HepG2 (cell line): ENCODE data around the gene RPUSD4. TPM values are rescaled to one million over a fixed set of nuclear protein-coding genes. Genes with fewer than 3 reads are reported as not detected.

Experiments used
- ATAC-seq: fragments of 200-7000 bp; cut with Tn5 transposase; 3 replicates; pipeline ENCODE4 v1.9.1; 2020; ENCODE audit warnings: mild to moderate bottlenecking, moderate library complexity
- BruUV-seq: library from RNA; stranded (reverse); fragments of 400-500 nt; replicated peaks from 2 replicates; lab custom pipeline; 2021; lab: Mats Ljungman, UMichigan
- CTCF ChIA-PET: fragments of 300-600 bp; formaldehyde crosslinking; extraction: SDS; loops from one replicate; lab custom pipeline; 2021; ENCODE audit warnings: low total read pairs, inconsistent platforms, low intra/inter-chr PET ratio; lab: Yijun Ruan, JAX
- POLR2A ChIA-PET: fragments of 350-600 bp; sonication (Branson Sonifier 250); formaldehyde crosslinking; loops from one replicate; lab custom pipeline; 2020; ENCODE audit warnings: antibody characterized with exemption, inconsistent platforms; lab: Yijun Ruan, JAX
- DNase-seq: peaks from one replicate; pipeline ENCODE4 v3.0.0-alpha.2; 2015; ENCODE audit warnings: low spot score
- FAIRE-seq: peaks from 3 replicates; lab custom pipeline; 2011; peaks lifted over from hg19 to GRCh38; lab: Jason Lieb, UNC
- H2AFZ ChIP-seq: one replicate; pipeline ENCODE4 v1.6.1; 2011; ENCODE audit warnings: low read length, inconsistent platforms
- H3K27ac ChIP-seq: fragments of 300-600 bp; 3 replicates; pipeline ENCODE4 v1.8.0; 2011; ENCODE audit warnings: mixed run types, mild to moderate bottlenecking, mixed read lengths, low read length, inconsistent platforms; ENCODE audit not compliant: insufficient read depth; ENCODE audit errors: extremely low read length
- H3K27me3 ChIP-seq, 2 experiments: fragments of 200-600 bp in 1 of 2; 2 replicates in 1 of 2; 3 replicates in 1 of 2; pipeline versions ENCODE4 v1.6.0 to v1.8.0; 2011; ENCODE audit warnings: low read length in 2 of 2, mild to moderate bottlenecking in 2 of 2, moderate library complexity in 2 of 2, inconsistent platforms in 1 of 2; ENCODE audit not compliant: insufficient read depth in 2 of 2, control insufficient read depth in 1 of 2
- H3K36me3 ChIP-seq, 2 experiments: fragments of 200-600 bp in 1 of 2; replicated peaks in 1 of 2; 2 replicates in 1 of 2; 3 replicates in 1 of 2; pipeline versions ENCODE4 v1.5.1 to v1.8.0; 2011; ENCODE audit warnings: low read length in 2 of 2, inconsistent platforms in 1 of 2; ENCODE audit not compliant: insufficient read depth in 2 of 2, control insufficient read depth in 1 of 2
- H3K4me1 ChIP-seq: 2 replicates; pipeline ENCODE4 v1.5.1; 2012; ENCODE audit warnings: low read length, inconsistent platforms; ENCODE audit not compliant: insufficient read depth
- H3K4me2 ChIP-seq: 2 replicates; pipeline ENCODE4 v1.6.0; 2011; ENCODE audit warnings: low read depth, low read length, inconsistent platforms
- H3K4me3 ChIP-seq, 3 experiments: fragments of 200-600 bp in 1 of 3; sonication (generic), shearing (Covaris generic) in 1 of 3; replicated peaks in 1 of 3; 2 replicates each; pipeline ENCODE4 v1.5.1; 2011 to 2016; ENCODE audit warnings: low read length in 3 of 3, inconsistent platforms in 2 of 3, low read depth in 2 of 3, mild to moderate bottlenecking in 2 of 3, control low read depth in 1 of 3, mixed read lengths in 1 of 3; ENCODE audit not compliant: insufficient read depth in 1 of 3
- H3K79me2 ChIP-seq: one replicate; pipeline ENCODE4 v1.6.1; 2011; ENCODE audit warnings: low read length, inconsistent platforms; ENCODE audit not compliant: insufficient read depth
- H3K9ac ChIP-seq: 2 replicates; pipeline ENCODE4 v1.6.0; 2011; ENCODE audit warnings: mild to moderate bottlenecking, low read depth, low read length, inconsistent platforms; ENCODE audit not compliant: insufficient read depth
- H3K9me3 ChIP-seq: 2 replicates; pipeline ENCODE4 v1.5.1; 2012; ENCODE audit warnings: mild to moderate bottlenecking, low read length
- H4K20me1 ChIP-seq: 2 replicates; pipeline ENCODE4 v1.6.0; 2011; ENCODE audit warnings: inconsistent platforms, mild to moderate bottlenecking, low read length, moderate library complexity; ENCODE audit not compliant: insufficient read depth
- ADNP ChIP-seq: sonication (generic); formaldehyde crosslinking; IDR thresholded peaks from 2 replicates; pipeline ENCODE4 v1.4.0; 2020; ENCODE audit warnings: missing genetic modification reagents
- BRF2 ChIP-seq: sonication (generic); formaldehyde crosslinking; IDR thresholded peaks from 2 replicates; pipeline ENCODE4 v1.8.1; 2022; ENCODE audit warnings: mild to moderate bottlenecking, missing genetic modification reagents
- CREB3 ChIP-seq: sonication (generic); formaldehyde crosslinking; IDR thresholded peaks from 2 replicates; pipeline ENCODE4 v1.5.0; 2020; ENCODE audit warnings: missing genetic modification reagents
- EEA1 ChIP-seq: sonication (generic); formaldehyde crosslinking; IDR thresholded peaks from 2 replicates; pipeline ENCODE4 v1.5.1; 2020; ENCODE audit warnings: mild to moderate bottlenecking, missing genetic modification reagents, borderline replicate concordance
- GABPB1 ChIP-seq: IDR thresholded peaks from 2 replicates; pipeline ENCODE4 v1.6.1; 2016; ENCODE audit warnings: mild to moderate bottlenecking, missing genetic modification reagents, moderate library complexity, missing compliant biosample characterization
- HOXA3 ChIP-seq: sonication (generic); formaldehyde crosslinking; IDR thresholded peaks from 2 replicates; pipeline ENCODE4 v1.5.0; 2020; ENCODE audit warnings: missing genetic modification reagents
- ISX ChIP-seq: sonication (generic); formaldehyde crosslinking; conservative IDR thresholded peaks from 2 replicates; pipeline ENCODE4 v1.5.0; 2020; ENCODE audit warnings: missing genetic modification reagents
- LCORL ChIP-seq, 2 experiments: fragments of 450-650 bp in 1 of 2; sonication (generic) in 1 of 2; formaldehyde crosslinking in 1 of 2; IDR thresholded peaks; 2 replicates each; pipeline versions ENCODE4 v1.5.0 to v1.6.1; 2017 to 2020; ENCODE audit warnings: antibody characterized with exemption in 1 of 2, missing genetic modification reagents in 1 of 2
- MYPOP ChIP-seq: sonication (generic); formaldehyde crosslinking; IDR thresholded peaks from 2 replicates; pipeline ENCODE4 v1.8.1; 2023; ENCODE audit warnings: mild to moderate bottlenecking, moderate library complexity, missing genetic modification reagents
- PATZ1 ChIP-seq: sonication (generic); formaldehyde crosslinking; IDR thresholded peaks from 2 replicates; pipeline ENCODE4 v1.4.0; 2020; ENCODE audit warnings: missing genetic modification reagents
- PHF21A ChIP-seq: sonication (generic); formaldehyde crosslinking; IDR thresholded peaks from 2 replicates; pipeline ENCODE4 v1.5.0; 2020; ENCODE audit warnings: mild to moderate bottlenecking, missing genetic modification reagents
- PTBP1 ChIP-seq: fragments of 200-400 bp; formaldehyde crosslinking; IDR thresholded peaks from 2 replicates; pipeline ENCODE4 v1.6.1; 2018; ENCODE audit warnings: low read length, low read depth; ENCODE audit not compliant: poor library complexity, severe bottlenecking
- SPEN ChIP-seq: sonication (generic); formaldehyde crosslinking; IDR thresholded peaks from 2 replicates; pipeline ENCODE4 v1.5.1; 2020; ENCODE audit warnings: low read depth, mild to moderate bottlenecking, missing genetic modification reagents
- TBX2 ChIP-seq: sonication (generic); formaldehyde crosslinking; IDR thresholded peaks from 2 replicates; pipeline ENCODE4 v1.5.0; 2020; ENCODE audit warnings: missing genetic modification reagents, mild to moderate bottlenecking, borderline replicate concordance
- ZNF30 ChIP-seq: sonication (generic); formaldehyde crosslinking; IDR thresholded peaks from 2 replicates; pipeline ENCODE4 v1.5.0; 2020; ENCODE audit warnings: mild to moderate bottlenecking, missing genetic modification reagents
- ZNF44 ChIP-seq: sonication (generic); formaldehyde crosslinking; IDR thresholded peaks from 2 replicates; pipeline ENCODE4 v1.5.1; 2020; ENCODE audit warnings: mild to moderate bottlenecking, missing genetic modification reagents
- ZSCAN22 ChIP-seq: sonication (generic); formaldehyde crosslinking; IDR thresholded peaks from 2 replicates; pipeline ENCODE4 v1.4.0; 2020; ENCODE audit warnings: mild to moderate bottlenecking, missing genetic modification reagents
- WGBS: methylation state at CpG from one replicate; pipeline ENCODE4 v1.1.6; 2017; ENCODE audit warnings: low lambda C conversion rate; 5-methylcytosine and 5-hydroxymethylcytosine counted together
- in situ Hi-C: cut with HindIII; loops from 2 replicates; pipeline ENCODE4 v1.10.0; 2017; ENCODE audit warnings: low pct_unique_long_range_greater_than_20kb; ENCODE audit not compliant: extremely low pct_ligation_motif_present
- intact Hi-C: fragments of 100-400 bp; cut with micrococcal nuclease; formaldehyde crosslinking; loops from one replicate; pipeline ENCODE4 v1.10.0; 2022; ENCODE audit not compliant: unreplicated experiment
- polyA plus RNA-seq, 8 experiments: library from polyadenylated mRNA; depleted of rRNA in 3 of 8; stranded (reverse) in 7 of 8; unstranded in 1 of 8; fragments of >200 nt; fragmentation: Illumina TruSeq in 4 of 8; extraction: Trizol in 4 of 8; gene quantifications; 2 replicates each; pipeline versions ENCODE4 v1.2.1 to v1.2.3, GENCODE V29; 2011 to 2016; ENCODE audit warnings: low read depth in 4 of 8, missing spikeins in 1 of 8, mixed read lengths in 1 of 8; ENCODE audit not compliant: insufficient read depth in 1 of 8
- total RNA-seq, 5 experiments: library from RNA; depleted of rRNA; stranded (reverse); fragments of >200 nt; fragmentation: Illumina TruSeq; extraction: Trizol; gene quantifications; 2 replicates each; pipeline ENCODE4 v1.2.3, GENCODE V29; 2016; ENCODE audit warnings: low read depth in 1 of 5

The RPUSD4 gene
- total and polyA plus RNA-seq, 2 of the 13 experiments (the other 11 are each of a cell fraction or from before 2014, with no cell fraction given) = 45.0 to 52.9 TPM

- H3K27ac ChIP-seq = peak overlapping the region; percentile 58
- peak overlapping the region; percentile 42; the same call in 1 of the 2 replicates for H3K9ac ChIP-seq
- no peaks in the 10 kb centered on the region for H3K36me3 ChIP-seq
- in situ Hi-C loops (no loop called here), intact Hi-C loops (no loop called here)
- ChIA-PET CTCF (no interaction called here), POLR2A (interaction anchor here (0.9 to 1.8 kb wide), 8 partner anchors 11 to 49 kb away, joined by 3 to 20 read pairs (median 6); partner anchors contain the start of genes FAM118B and RPUSD4)
- no peaks in the 10 kb centered on the region for H3K79me2 ChIP-seq
- peak overlapping the region in 1 of 3 experiments; percentile 48; a peak in 3 of 6 replicates for H3K4me3 ChIP-seq
- peaks cover 0 to 1% of the 10 kb centered on the region in 2 experiments; a peak in 1 of 5 replicates for H3K27me3 ChIP-seq
- no peaks in the 10 kb centered on the region for H3K9me3 ChIP-seq
- DNase-seq (no peak), FAIRE-seq (no peak), ATAC-seq (peak; percentile 4)
- H2AFZ ChIP-seq = no peak overlapping the region
- 36% methylated on average over 9 of the region's 9 CpGs for WGBS
- H4K20me1 ChIP-seq = no peaks in the 10 kb centered on the region
- BruUV-seq = no TSS peak
- H3K4me2 ChIP-seq = peak overlapping the region; percentile 66
- peaks cover 89% of the 10 kb centered on the region for H3K4me1 ChIP-seq
- TF ChIP-seq TBX2 (CRISPR knock-in tag) = 0 out of 2 replicates have a peak, but pooled peaks have one; percentile 4
- no peak for TF ChIP-seq MYPOP (CRISPR knock-in tag)
- TF ChIP-seq SPEN (CRISPR knock-in tag) = no peak
- TF ChIP-seq LCORL (IDR thresholded peaks at IDR 0.05) = no peak
- TF ChIP-seq LCORL (CRISPR knock-in tag; IDR thresholded peaks at IDR 0.05) = peak; percentile 10; the same call in 1 of the 2 replicates
- TF ChIP-seq ZNF44 (CRISPR knock-in tag) = no peak
- TF ChIP-seq ADNP (CRISPR knock-in tag) = no peak
- peak; percentile 32; the same call in 1 of the 2 replicates for TF ChIP-seq PHF21A (CRISPR knock-in tag)
- no peak for TF ChIP-seq GABPB1 (CRISPR knock-in tag)
- 0 out of 2 replicates have a peak, but pooled peaks have one; percentile 13 for TF ChIP-seq ZNF30 (CRISPR knock-in tag)
- TF ChIP-seq ISX (CRISPR knock-in tag) = no peak
- peak; percentile 4; the same call in 1 of the 2 replicates for TF ChIP-seq HOXA3 (CRISPR knock-in tag)
- 0 out of 2 replicates have a peak, but pooled peaks have one; percentile 0 for TF ChIP-seq PATZ1
- no peak for TF ChIP-seq PTBP1
- TF ChIP-seq ZSCAN22 (CRISPR knock-in tag) = no peak
- no peak for TF ChIP-seq CREB3
- TF ChIP-seq EEA1 = no peak
- TF ChIP-seq BRF2 (CRISPR knock-in tag) = no peak
Measured at GRCh38 chr11:126163779-126164178, 47.7 kb downstream of the RPUSD4 start.
